BE2C (cell line): Measurements from ENCODE around the gene GLUD1.
"Not testable (repeated sequence)": the region's sequence is repeated elsewhere in the genome, so short reads cannot be mapped to it uniquely, and the experiment has no call there.

ENCODE experiments used
- DNase-seq: peaks from one replicate; pipeline ENCODE4 v3.0.0-alpha.2; 2020
- H3K27me3 ChIP-seq: fragments of 250-450 bp; sonication (Bioruptor Pico); 2 replicates; pipeline ENCODE4 v1.5.1; 2020; ENCODE audit warnings: mild to moderate bottlenecking
- H3K36me3 ChIP-seq: fragments of 250-450 bp; sonication (Bioruptor Pico); 2 replicates; pipeline ENCODE4 v1.5.1; 2020; ENCODE audit warnings: mild to moderate bottlenecking
- H3K4me1 ChIP-seq: fragments of 250-450 bp; sonication (Bioruptor Pico); 2 replicates; pipeline ENCODE4 v1.5.1; 2020
- H3K4me3 ChIP-seq: 2 replicates; pipeline ENCODE4 v1.5.1; 2011; ENCODE audit warnings: low read depth, low read length
- H3K9me3 ChIP-seq: fragments of 250-450 bp; sonication (Bioruptor Pico); 2 replicates; pipeline ENCODE4 v1.5.1; 2020
- TF ChIP-seq, protein P1 (sequence below): IDR thresholded peaks from 2 replicates; pipeline ENCODE4 v1.5.1; 2012; ENCODE audit warnings: mild to moderate bottlenecking, low read depth, low read length

Gene GLUD1

DNA sequence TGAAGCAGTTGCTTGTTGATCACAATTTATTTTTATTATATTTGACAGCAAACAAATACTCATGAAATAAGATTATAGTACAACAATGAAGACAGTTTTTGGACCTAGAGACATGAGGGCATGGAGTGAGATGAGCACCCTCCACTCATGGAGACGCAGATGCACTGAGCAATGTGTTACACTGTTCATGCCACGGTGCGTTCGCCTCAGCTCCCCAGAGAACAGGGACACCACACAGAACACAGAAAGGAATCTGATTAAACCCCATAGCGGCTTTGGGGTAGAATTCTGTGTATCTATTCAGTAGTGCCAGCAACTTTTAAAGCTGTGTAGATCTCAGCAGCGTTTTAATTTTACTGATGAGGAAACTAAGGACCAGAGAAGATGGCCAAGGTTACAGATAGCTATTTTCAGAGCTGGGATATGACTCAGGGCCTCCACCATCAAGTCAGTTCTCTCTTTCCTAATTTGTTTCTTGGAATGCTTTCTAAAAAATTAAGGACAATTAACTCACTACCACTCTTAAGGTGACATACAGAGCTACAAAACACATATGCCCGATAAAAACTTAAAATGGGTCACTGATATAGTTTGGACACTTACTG lies 41.0 kb downstream of the GLUD1 start:
- no peaks in the 10 kb centered on the region for H3K4me1 ChIP-seq
- no peaks in the 10 kb centered on the region for H3K9me3 ChIP-seq
- DNase-seq = no peak
- H3K36me3 ChIP-seq = peaks cover 23% of the 10 kb centered on the region
- H3K4me3 ChIP-seq = no peak overlapping the region
- TF ChIP-seq, protein P1, sequence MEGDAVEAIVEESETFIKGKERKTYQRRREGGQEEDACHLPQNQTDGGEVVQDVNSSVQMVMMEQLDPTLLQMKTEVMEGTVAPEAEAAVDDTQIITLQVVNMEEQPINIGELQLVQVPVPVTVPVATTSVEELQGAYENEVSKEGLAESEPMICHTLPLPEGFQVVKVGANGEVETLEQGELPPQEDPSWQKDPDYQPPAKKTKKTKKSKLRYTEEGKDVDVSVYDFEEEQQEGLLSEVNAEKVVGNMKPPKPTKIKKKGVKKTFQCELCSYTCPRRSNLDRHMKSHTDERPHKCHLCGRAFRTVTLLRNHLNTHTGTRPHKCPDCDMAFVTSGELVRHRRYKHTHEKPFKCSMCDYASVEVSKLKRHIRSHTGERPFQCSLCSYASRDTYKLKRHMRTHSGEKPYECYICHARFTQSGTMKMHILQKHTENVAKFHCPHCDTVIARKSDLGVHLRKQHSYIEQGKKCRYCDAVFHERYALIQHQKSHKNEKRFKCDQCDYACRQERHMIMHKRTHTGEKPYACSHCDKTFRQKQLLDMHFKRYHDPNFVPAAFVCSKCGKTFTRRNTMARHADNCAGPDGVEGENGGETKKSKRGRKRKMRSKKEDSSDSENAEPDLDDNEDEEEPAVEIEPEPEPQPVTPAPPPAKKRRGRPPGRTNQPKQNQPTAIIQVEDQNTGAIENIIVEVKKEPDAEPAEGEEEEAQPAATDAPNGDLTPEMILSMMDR = no peak
- no peaks in the 10 kb centered on the region for H3K27me3 ChIP-seq

DNA sequence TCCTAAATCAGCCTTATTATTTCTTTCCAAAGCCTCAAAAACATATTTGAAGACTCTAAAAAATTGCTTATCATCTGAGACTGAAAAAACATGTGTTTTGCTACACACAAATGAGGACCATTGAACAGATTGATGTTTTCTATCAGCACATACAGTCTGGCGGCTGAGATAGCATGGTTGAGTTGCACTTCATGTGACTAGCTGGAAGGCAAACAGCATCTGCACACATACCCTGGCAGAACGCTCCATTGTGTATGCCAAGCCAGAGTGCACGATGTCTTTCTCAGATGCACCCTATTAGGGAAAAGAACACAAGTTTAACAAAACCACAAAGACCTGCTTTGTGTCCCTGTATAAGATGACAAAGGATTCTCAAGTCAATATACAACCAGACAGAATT lies 41.5 kb downstream of the GLUD1 start:
- H3K36me3 ChIP-seq = peaks cover 20% of the 10 kb centered on the region
- TF ChIP-seq, protein P1 = no peak

DNA sequence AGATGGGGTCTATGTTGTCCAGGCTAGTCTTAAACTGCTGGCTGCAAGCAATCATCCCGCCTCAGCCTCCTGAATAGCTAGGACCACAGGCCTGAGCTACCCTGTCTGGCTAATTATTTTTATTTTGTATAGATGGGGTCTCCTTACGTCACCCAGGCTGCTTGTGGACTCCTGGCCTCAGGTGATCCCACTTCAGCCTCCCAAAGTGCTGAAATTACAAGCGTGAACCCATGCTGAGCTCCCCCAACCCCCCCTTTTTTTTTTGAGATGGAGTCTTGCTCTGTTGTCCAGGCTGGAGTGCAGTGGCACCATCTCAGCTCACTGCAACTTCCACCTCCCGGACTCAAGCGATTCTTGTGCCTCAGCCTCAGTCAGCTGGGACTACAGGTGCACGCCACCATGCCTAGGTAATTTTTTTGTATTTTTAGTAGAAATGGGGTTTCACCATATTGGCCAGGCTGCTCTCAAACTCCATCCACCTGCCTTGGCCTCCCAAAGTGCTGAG lies 49.2 kb downstream of the GLUD1 start:
- Histone ChIP-seq H3K27me3 (no peaks in the 10 kb centered on the region), H3K4me1 (no peaks in the 10 kb centered on the region), H3K9me3 (no peaks in the 10 kb centered on the region), H3K4me3 (no peak overlapping the region), H3K36me3 (peaks cover 10% of the 10 kb centered on the region; the same call in 1 of the 2 replicates)
- TF ChIP-seq, protein P1 = no peak
- no peak for DNase-seq

More for the DNA sequence above, 41.5 kb downstream of the GLUD1 start:
- Histone ChIP-seq H3K9me3 (no peaks in the 10 kb centered on the region), H3K27me3 (no peaks in the 10 kb centered on the region), H3K4me1 (no peaks in the 10 kb centered on the region), H3K4me3 (no peak overlapping the region)
- DNase-seq = no peak

DNA sequence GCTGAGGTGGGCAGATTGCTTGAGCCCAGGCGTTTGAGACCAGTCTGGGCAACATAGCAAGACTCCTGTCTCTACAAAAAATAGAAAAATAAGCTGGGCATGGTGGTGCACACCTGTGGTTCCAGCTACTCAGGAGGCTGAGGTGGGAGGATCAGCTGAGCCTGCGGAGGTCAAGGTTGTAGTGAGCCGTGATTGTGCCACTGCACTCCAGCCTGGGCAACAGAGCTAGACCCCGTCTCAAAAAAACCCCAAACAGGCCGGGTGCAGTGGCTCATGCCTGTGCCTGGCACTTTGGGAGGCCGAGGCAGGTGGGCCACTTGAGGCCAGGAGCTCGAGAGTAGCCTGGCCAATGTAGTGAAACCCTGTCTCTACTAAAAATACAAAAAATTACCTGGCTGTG lies 51.1 kb downstream of the GLUD1 start:
- not testable (repeated sequence) for H3K27me3 ChIP-seq, DNase-seq, H3K4me1 ChIP-seq, H3K4me3 ChIP-seq, H3K9me3 ChIP-seq, H3K36me3 ChIP-seq

DNA sequence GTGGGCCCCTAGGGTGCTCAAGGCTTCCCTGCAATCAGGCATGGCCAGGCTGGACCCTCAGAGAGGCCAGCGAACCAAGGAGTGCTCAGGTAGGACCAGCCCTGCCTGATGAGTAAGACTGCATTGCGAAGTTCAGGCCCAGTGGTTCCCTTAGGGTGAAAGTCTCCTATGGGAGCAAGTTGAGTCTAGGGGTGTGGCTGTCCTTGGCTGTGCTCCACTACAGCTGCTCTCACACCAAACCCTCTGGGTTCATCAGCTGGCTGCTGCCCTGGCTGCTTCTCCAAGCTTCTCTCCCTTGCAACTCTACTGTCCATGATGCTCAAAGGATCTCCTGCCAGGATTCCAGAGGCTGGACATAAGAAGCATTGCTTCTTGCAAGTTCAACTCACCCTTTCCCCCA lies 55.9 kb downstream of the GLUD1 start:
- TF ChIP-seq, protein P1 = no peak
- Histone ChIP-seq H3K27me3 (no peaks in the 10 kb centered on the region), H3K4me3 (no peak overlapping the region), H3K4me1 (no peaks in the 10 kb centered on the region), H3K9me3 (no peaks in the 10 kb centered on the region), H3K36me3 (no peaks in the 10 kb centered on the region)
- DNase-seq = no peak

DNA sequence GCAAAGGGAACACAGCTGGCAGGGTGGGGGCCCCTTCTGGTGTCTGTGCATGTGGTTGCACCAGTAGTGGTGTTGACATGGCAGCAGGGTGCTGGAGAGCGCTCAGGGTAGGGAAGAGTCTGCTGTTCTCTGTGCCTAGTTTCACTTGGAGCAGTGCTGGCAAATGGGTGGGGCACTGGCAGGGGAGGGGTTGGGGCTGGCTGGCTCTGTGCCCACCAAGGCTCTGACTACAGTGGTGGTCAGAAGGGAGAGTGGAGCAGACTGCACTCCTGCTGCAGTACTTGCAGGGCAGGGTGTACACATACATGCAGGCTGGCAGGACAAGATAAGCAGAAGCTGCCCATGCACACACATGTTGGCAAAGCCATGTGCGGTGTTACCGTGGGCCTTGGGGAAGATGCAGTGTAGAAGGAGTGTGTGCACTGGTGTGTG lies 56.3 kb downstream of the GLUD1 start:
- no peak overlapping the region for H3K4me3 ChIP-seq
- H3K36me3 ChIP-seq = no peaks in the 10 kb centered on the region
- H3K4me1 ChIP-seq = no peaks in the 10 kb centered on the region
- no peaks in the 10 kb centered on the region for H3K27me3 ChIP-seq
- TF ChIP-seq, protein P1 = no peak
- no peaks in the 10 kb centered on the region for H3K9me3 ChIP-seq
- DNase-seq = no peak
